ENCODE measurements around the gene DYNC1I1. TPM values are rescaled to one million over a fixed set of nuclear protein-coding genes. Genes with fewer than 3 reads are reported as not detected.

The DYNC1I1 gene
- total RNA-seq, 4 donors from 2014 or later: 1.9 to 17.9 (median 8.7) TPM

GRCh38 chr7:96014617-96015016, 242.3 kb downstream of the DYNC1I1 start:
- Histone ChIP-seq H3K4me1 (no peaks in the 10 kb centered on the region), H3K4me3 (no peak overlapping the region), H3K36me3 (no peaks in the 10 kb centered on the region), H3K9me3 (no peaks in the 10 kb centered on the region), H3K27me3 (no peaks in the 10 kb centered on the region), H3K27ac (no peak overlapping the region)
- TF ChIP-seq CTCF (IDR thresholded peaks at IDR 0.05) (no peak), POLR2A (IDR thresholded peaks at IDR 0.05) (no peak)
- no peak for DNase-seq
- intact Hi-C loops (cut with DNase I; ENCODE audit: low total_unique reads): no loop called here

DNA sequence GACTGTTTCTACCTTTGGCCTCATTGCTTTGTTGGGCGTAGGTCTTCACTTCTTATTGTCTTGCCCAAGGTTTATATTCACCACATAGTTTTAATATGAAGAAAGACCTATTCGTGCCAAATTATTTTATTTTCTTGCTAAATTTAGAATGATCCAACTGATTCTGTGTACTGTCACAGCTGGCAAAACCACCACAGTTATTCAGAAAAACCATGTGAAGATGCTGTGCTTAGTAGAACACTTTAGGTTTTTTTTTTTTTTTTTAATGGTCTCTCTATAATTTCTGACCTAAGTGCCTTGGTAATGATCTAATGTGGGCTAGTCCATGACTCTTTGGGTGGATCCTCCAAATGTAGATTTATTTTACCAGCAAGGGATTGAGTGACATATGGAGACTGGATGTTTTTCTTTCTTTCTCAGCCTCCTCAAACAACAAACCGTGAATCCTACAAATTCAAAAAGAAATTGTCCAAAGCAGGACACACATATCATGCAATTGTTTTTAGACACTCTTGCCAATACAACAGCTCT, 243.8 kb downstream of the DYNC1I1 start:
- H3K27ac ChIP-seq: no peak overlapping the region
- no peak for DNase-seq
- H3K36me3 ChIP-seq: no peaks in the 10 kb centered on the region
- no peaks in the 10 kb centered on the region for H3K9me3 ChIP-seq
- H3K4me1 ChIP-seq: no peaks in the 10 kb centered on the region
- intact Hi-C loops (cut with DNase I; ENCODE audit: low total_unique reads): no loop called here
- no peaks in the 10 kb centered on the region for H3K27me3 ChIP-seq
- no peak overlapping the region for H3K4me3 ChIP-seq
- TF ChIP-seq POLR2A (IDR thresholded peaks at IDR 0.05) (no peak), CTCF (IDR thresholded peaks at IDR 0.05) (no peak)

DNA sequence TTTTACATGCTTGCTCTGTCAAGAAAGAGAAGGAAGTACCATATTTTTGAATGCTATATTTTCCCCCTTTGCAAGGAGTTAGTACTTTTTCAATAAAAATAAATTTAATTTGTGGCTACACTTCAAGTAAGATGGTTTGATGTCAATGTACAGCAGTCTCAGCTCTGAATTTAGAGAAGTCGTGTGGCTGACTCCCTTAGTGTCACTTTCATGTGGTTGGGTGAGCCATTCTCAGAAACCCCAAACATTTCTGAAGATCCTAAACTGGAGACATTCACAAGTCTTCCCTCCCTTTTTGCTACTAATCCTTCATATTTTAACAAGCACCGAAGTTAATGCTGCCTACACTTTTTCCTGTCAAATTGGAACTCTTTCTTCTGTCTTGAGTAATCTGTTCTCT, 244.4 kb downstream of the DYNC1I1 start:
- Histone ChIP-seq H3K4me1 (no peaks in the 10 kb centered on the region), H3K36me3 (no peaks in the 10 kb centered on the region), H3K27me3 (no peaks in the 10 kb centered on the region), H3K4me3 (no peak overlapping the region), H3K27ac (no peak overlapping the region), H3K9me3 (no peaks in the 10 kb centered on the region)
- intact Hi-C loops (cut with DNase I; ENCODE audit: low total_unique reads): no loop called here
- TF ChIP-seq POLR2A (IDR thresholded peaks at IDR 0.05): no peak
- TF ChIP-seq CTCF (IDR thresholded peaks at IDR 0.05): no peak
- DNase-seq: no peak

GRCh38 chr7:96017877-96018276, 245.5 kb downstream of the DYNC1I1 start:
- Histone ChIP-seq H3K27me3 (no peaks in the 10 kb centered on the region), H3K4me3 (no peak overlapping the region), H3K27ac (no peak overlapping the region), H3K36me3 (no peaks in the 10 kb centered on the region), H3K4me1 (no peaks in the 10 kb centered on the region), H3K9me3 (no peaks in the 10 kb centered on the region)
- intact Hi-C loops (cut with DNase I; ENCODE audit: low total_unique reads): no loop called here
- DNase-seq: no peak
- no peak for TF ChIP-seq CTCF (IDR thresholded peaks at IDR 0.05)
- TF ChIP-seq POLR2A (IDR thresholded peaks at IDR 0.05): no peak

- no peak for DNase-seq
- TF ChIP-seq CTCF (IDR thresholded peaks at IDR 0.05) (no peak), POLR2A (IDR thresholded peaks at IDR 0.05) (no peak)
- no peak overlapping the region for H3K4me3 ChIP-seq
- intact Hi-C loops (cut with DNase I; ENCODE audit: low total_unique reads): no loop called here
- no peaks in the 10 kb centered on the region for H3K36me3 ChIP-seq
- H3K9me3 ChIP-seq: no peaks in the 10 kb centered on the region
- no peaks in the 10 kb centered on the region for H3K27me3 ChIP-seq
- H3K27ac ChIP-seq: no peak overlapping the region
- no peaks in the 10 kb centered on the region for H3K4me1 ChIP-seq
Observed at GRCh38 chr7:96021568-96021967, 249.2 kb downstream of the DYNC1I1 start.
